K562 (cell line): Measurements from ENCODE around the gene AGPAT2. TPM values are rescaled to one million over a fixed set of nuclear protein-coding genes. Genes with fewer than 3 reads are reported as not detected.

Experiments used
- ATAC-seq: fragments of 200-7000 bp; cut with Tn5 transposase; 3 replicates; pipeline ENCODE4 v1.9.1; 2020; ENCODE audit warnings: moderate library complexity
- BruUV-seq: library from RNA; stranded (reverse); fragments of 400-500 nt; replicated peaks from 2 replicates; lab custom pipeline; 2021; lab: Mats Ljungman, UMichigan
- CTCF ChIA-PET: fragments of 300-600 bp; formaldehyde crosslinking; extraction: SDS; loops from one replicate; lab custom pipeline; 2021; ENCODE audit warnings: low intra/inter-chr PET ratio; lab: Yijun Ruan, JAX
- POLR2A ChIA-PET: fragments of 300-600, 350-650 bp; sonication (Branson Sonifier 250); formaldehyde crosslinking; extraction: SDS; loops from one replicate; lab custom pipeline; 2021; ENCODE audit warnings: antibody characterized with exemption, inconsistent platforms; lab: Yijun Ruan, JAX
- DNase-seq, 4 experiments: peaks; one replicate each; pipeline versions ENCODE4 v3.0.0 to v3.0.0-alpha.2; 2011 to 2018; ENCODE audit warnings: low spot score in 3 of 4, mixed read lengths in 3 of 4; ENCODE audit errors: extremely low read depth in 1 of 4
- FAIRE-seq: peaks from 2 replicates; lab custom pipeline; 2011; peaks lifted over from hg19 to GRCh38; lab: Jason Lieb, UNC
- H2AFZ ChIP-seq: 2 replicates; pipeline ENCODE4 v1.6.0; 2011; ENCODE audit warnings: low read depth, low read length, control low read depth, inconsistent platforms
- H3K27ac ChIP-seq: fragments of 200-600 bp; 3 replicates; pipeline ENCODE4 v1.8.0; 2011; ENCODE audit warnings: low read depth, mild to moderate bottlenecking, control low read depth, inconsistent platforms, low read length, moderate library complexity, mixed read lengths; ENCODE audit errors: extremely low read depth
- H3K27me3 ChIP-seq, 2 experiments: fragments of 300-600 bp in 1 of 2; 2 replicates in 1 of 2; 3 replicates in 1 of 2; pipeline versions ENCODE4 v1.6.0 to v1.8.0; 2011; ENCODE audit warnings: inconsistent platforms in 2 of 2, low read length in 2 of 2, mild to moderate bottlenecking in 1 of 2, mixed read lengths in 1 of 2, moderate library complexity in 1 of 2; ENCODE audit not compliant: control insufficient read depth in 2 of 2, insufficient read depth in 2 of 2
- H3K36me3 ChIP-seq: fragments of 300-600 bp; 3 replicates; pipeline ENCODE4 v1.8.0; 2011; ENCODE audit warnings: mild to moderate bottlenecking, low read length, inconsistent platforms; ENCODE audit not compliant: control insufficient read depth, insufficient read depth
- H3K4me1 ChIP-seq, 2 experiments: fragments of 200-600 bp in 1 of 2; replicated peaks in 1 of 2; 2 replicates in 1 of 2; 3 replicates in 1 of 2; pipeline versions ENCODE4 v1.5.1 to v1.8.0; 2011; ENCODE audit warnings: inconsistent platforms in 2 of 2, low read length in 2 of 2, mild to moderate bottlenecking in 1 of 2, mixed read lengths in 1 of 2, moderate library complexity in 1 of 2; ENCODE audit not compliant: control insufficient read depth in 2 of 2, insufficient read depth in 2 of 2
- H3K4me2 ChIP-seq: 2 replicates; pipeline ENCODE4 v1.6.1; 2011; ENCODE audit warnings: low read length, control low read depth, inconsistent platforms, mixed read lengths; ENCODE audit not compliant: insufficient read depth
- H3K4me3 ChIP-seq: fragments of 200-600 bp; sonication (generic), shearing (Covaris generic); 2 replicates; pipeline ENCODE4 v1.5.1; 2016; ENCODE audit warnings: control low read depth, inconsistent platforms
- H3K79me2 ChIP-seq: fragments of 200-600 bp; 3 replicates; pipeline ENCODE4 v1.8.0; 2011; ENCODE audit warnings: low read length, inconsistent platforms; ENCODE audit not compliant: control insufficient read depth, insufficient read depth
- H3K9ac ChIP-seq, 2 experiments: 2 replicates each; pipeline versions ENCODE4 v1.6.0 to v1.6.1; 2011; ENCODE audit warnings: low read depth in 2 of 2, low read length in 2 of 2, control low read depth in 1 of 2, inconsistent platforms in 1 of 2, mild to moderate bottlenecking in 1 of 2, mixed read lengths in 1 of 2; ENCODE audit not compliant: insufficient read depth in 1 of 2
- H3K9me1 ChIP-seq: one replicate; pipeline ENCODE4 v1.6.0; 2011; ENCODE audit warnings: inconsistent platforms, mild to moderate bottlenecking, low read length, moderate library complexity; ENCODE audit not compliant: control insufficient read depth, insufficient read depth
- H3K9me3 ChIP-seq: replicated peaks from 2 replicates; pipeline ENCODE4 v1.5.1; 2011; ENCODE audit warnings: low read depth, low read length, inconsistent platforms; ENCODE audit not compliant: control insufficient read depth, insufficient read depth
- H4K20me1 ChIP-seq: replicated peaks from 2 replicates; pipeline ENCODE4 v1.6.1; 2011; ENCODE audit warnings: low read length, inconsistent platforms, mixed read lengths; ENCODE audit not compliant: control insufficient read depth, insufficient read depth
- ADNP ChIP-seq: fragments of 200-800 bp; sonication (Bioruptor generic); IDR thresholded peaks from 2 replicates; pipeline ENCODE4 v1.6.1; 2016; ENCODE audit warnings: missing genetic modification characterization, missing compliant biosample characterization
- KDM1A ChIP-seq, 2 experiments: fragments of 450-650 bp; IDR thresholded peaks; 2 replicates each; pipeline ENCODE4 v1.6.1; 2016; ENCODE audit warnings: mild to moderate bottlenecking in 2 of 2
- KDM5B ChIP-seq: fragments of 200-600 bp; sonication (generic); IDR thresholded peaks from 2 replicates; pipeline ENCODE4 v1.6.1; 2012; ENCODE audit warnings: low read depth, mild to moderate bottlenecking, moderate library complexity, low read length, control low read depth, inconsistent platforms; ENCODE audit not compliant: insufficient replicate concordance
- MAZ ChIP-seq, 2 experiments: fragments of 450-650 bp in 1 of 2; sonication (generic) in 1 of 2; formaldehyde crosslinking; IDR thresholded peaks in 1 of 2; conservative IDR thresholded peaks in 1 of 2; 2 replicates each; pipeline versions ENCODE4 v1.4.0 to v1.5.0; 2020; ENCODE audit warnings: mild to moderate bottlenecking in 1 of 2, missing genetic modification reagents in 1 of 2
- NCOA1 ChIP-seq: fragments of 450-650 bp; IDR thresholded peaks from 2 replicates; pipeline ENCODE4 v1.6.1; 2016; ENCODE audit warnings: low read depth
- POLR2A ChIP-seq: fragments of 450-650 bp; conservative IDR thresholded peaks from 2 replicates; pipeline ENCODE4 v1.6.1; 2016
- PTBP1 ChIP-seq: fragments of 200-400 bp; formaldehyde crosslinking; IDR thresholded peaks from 2 replicates; pipeline ENCODE4 v1.6.1; 2017; ENCODE audit warnings: low read depth, low read length
- PURB ChIP-seq: sonication (generic); formaldehyde crosslinking; IDR thresholded peaks from 2 replicates; pipeline ENCODE4 v1.9.0; 2021; ENCODE audit warnings: low read depth, mild to moderate bottlenecking, missing genetic modification reagents
- RUNX1 ChIP-seq: sonication (generic); IDR thresholded peaks from 2 replicates; pipeline ENCODE4 v1.6.1; 2016; ENCODE audit warnings: antibody characterized with exemption, low read depth
- SMARCA4 ChIP-seq: fragments of 450-650 bp; IDR thresholded peaks from 2 replicates; pipeline ENCODE4 v1.6.1; 2016
- SUPT5H ChIP-seq: fragments of 450-650 bp; IDR thresholded peaks from 2 replicates; pipeline ENCODE4 v1.6.1; 2016
- TCF3 ChIP-seq: sonication (generic); formaldehyde crosslinking; IDR thresholded peaks from 2 replicates; pipeline ENCODE4 v1.4.0; 2020; ENCODE audit warnings: mild to moderate bottlenecking, missing genetic modification reagents
- ZBTB33 ChIP-seq: sonication (generic); formaldehyde crosslinking; IDR thresholded peaks from 2 replicates; pipeline ENCODE4 v1.8.1; 2023; ENCODE audit warnings: mild to moderate bottlenecking, missing genetic modification reagents
- ZNF24 ChIP-seq: fragments of 450-650 bp; IDR thresholded peaks from 2 replicates; pipeline ENCODE4 v1.6.1; 2016
- WGBS: fragments of 100-300 bp; shearing (Covaris generic); methylation state at CpG from one replicate; pipeline ENCODE4 v1.1.6; 2016; ENCODE audit warnings: low coverage, mixed read lengths; ENCODE audit not compliant: insufficient coverage; ENCODE audit errors: missing lambda C conversion rate; 5-methylcytosine and 5-hydroxymethylcytosine counted together
- in situ Hi-C: fragments of 300-500 bp; cut with MboI; formaldehyde crosslinking; loops from 4 replicates; pipeline ENCODE4 v1.15.0; 2018; ENCODE audit warnings: inconsistent platforms, mixed read lengths
- intact Hi-C: fragments of 100-400 bp; cut with micrococcal nuclease; formaldehyde crosslinking; loops from 2 replicates; pipeline ENCODE4 v1.14.2; 2022
- polyA plus RNA-seq, 8 experiments: library from polyadenylated mRNA; depleted of rRNA in 4 of 8; stranded (reverse) in 5 of 8; unstranded in 3 of 8; fragments of >200 nt; fragmentation: Nextera tagmentation in 2 of 8; fragmentation: Illumina TruSeq in 1 of 8; extraction: Ambion mirVana in 2 of 8; extraction: Trizol in 1 of 8; gene quantifications; 2 replicates each; pipeline versions ENCODE4 v1.2.1 to v1.2.3, GENCODE V29; 2011 to 2014; ENCODE audit warnings: inconsistent platforms in 1 of 8, missing spikeins in 1 of 8
- total RNA-seq, 7 experiments: library from RNA; depleted of rRNA in 6 of 7; stranded (reverse); fragments of >200 nt in 6 of 7; fragmentation: Illumina TruSeq in 2 of 7; extraction: Trizol in 2 of 7; gene quantifications; 2 replicates each; pipeline versions ENCODE4 v1.2.1 to v1.2.3, GENCODE V29; 2011 to 2021; ENCODE audit warnings: low replicate concordance in 1 of 7

AGPAT2 gene
- total and polyA plus RNA-seq, 9 of the 15 experiments (the other 6 are each of a cell fraction or from before 2014, with no cell fraction given): 0.13 to 54.5 (median 23.9) TPM

- in situ Hi-C loops (no loop called here), intact Hi-C loops (no loop called here)
- 67% methylated on average over 11 of the region's 11 CpGs for WGBS
- no TSS peak for BruUV-seq
- Histone ChIP-seq H3K79me2 (peaks cover 25% of the 10 kb centered on the region), H4K20me1 (peaks cover 37% of the 10 kb centered on the region), H3K4me1 (peaks cover 5 to 88% of the 10 kb centered on the region in 2 experiments; a peak in 4 of 5 replicates), H3K4me2 (no peak overlapping the region), H3K9me3 (no peaks in the 10 kb centered on the region), H3K27me3 (no peaks in the 10 kb centered on the region), H3K27ac (no peak overlapping the region), H3K9ac (no peak overlapping the region; a peak in 1 of 4 replicates), H3K9me1 (no peaks in the 10 kb centered on the region), H3K4me3 (no peak overlapping the region), H2AFZ (no peak overlapping the region), H3K36me3 (peaks cover 53% of the 10 kb centered on the region)
- ATAC-seq (no peak; the same call in 2 of the 3 replicates), DNase-seq (no peak), FAIRE-seq (no peak)
- TF ChIP-seq MAZ (CRISPR knock-in tag; conservative IDR thresholded peaks at IDR 0.05 in 1 of 2, IDR thresholded peaks at IDR 0.05 in 1 of 2) (no peak), KDM5B (peak; percentile 11), KDM1A (IDR thresholded peaks at IDR 0.05) (no peak)
- CTCF ChIA-PET: no interaction called here
- POLR2A ChIA-PET: interaction anchor here (0.5 to 1.7 kb wide), 8 partner anchors 9 to 66 kb away, joined by 3 to 5 read pairs (median 3); no protein-coding TSS in a partner anchor
Measured at GRCh38 chr9:136720898-136721338, 33.7 kb upstream of the AGPAT2 start.

GRCh38 chr9:136720251-136720897 is 33.1 kb upstream of the AGPAT2 start:
- Histone ChIP-seq H2AFZ (no peak overlapping the region), H3K9ac (peak overlapping the region in 1 of 2 experiments; percentile 26; a peak in 1 of 4 replicates), H3K36me3 (peaks cover 48% of the 10 kb centered on the region; the same call in 2 of the 3 replicates), H4K20me1 (peaks cover 32% of the 10 kb centered on the region), H3K4me3 (no peak overlapping the region), H3K79me2 (peaks cover 19% of the 10 kb centered on the region), H3K27me3 (no peaks in the 10 kb centered on the region), H3K27ac (no peak overlapping the region), H3K4me1 (peaks cover 0 to 82% of the 10 kb centered on the region in 2 experiments; a peak in 4 of 5 replicates), H3K9me3 (no peaks in the 10 kb centered on the region), H3K9me1 (no peaks in the 10 kb centered on the region), H3K4me2 (no peak overlapping the region)
- ATAC-seq (peak; percentile 10), DNase-seq (peak in 1 of 4 experiments; percentile 51), FAIRE-seq (no peak)
- ChIA-PET CTCF (no interaction called here), POLR2A (interaction anchor here (0.5 to 1.7 kb wide), 7 partner anchors 9 to 45 kb away, joined by 3 to 5 read pairs (median 3); no protein-coding TSS in a partner anchor)
- no TSS peak for BruUV-seq
- 37% methylated on average over 14 of the region's 20 CpGs for WGBS
- intact Hi-C loops (no loop called here), in situ Hi-C loops (no loop called here)
- no peak for TF ChIP-seq TCF3 (CRISPR knock-in tag)
- no peak for TF ChIP-seq PURB
- peak; percentile 43; the same call in 1 of the 2 replicates for TF ChIP-seq ZBTB33 (CRISPR knock-in tag)
- TF ChIP-seq RUNX1: no peak
- TF ChIP-seq ZNF24: no peak
- TF ChIP-seq SMARCA4: no peak
- TF ChIP-seq PTBP1: 0 out of 2 replicates have a peak, but pooled peaks have one; percentile 19
- TF ChIP-seq ADNP (tag): no peak
- TF ChIP-seq NCOA1: no peak
- 0 out of 2 replicates have a peak, but pooled peaks have one; percentile 16 for TF ChIP-seq POLR2A
- 0 out of 2 replicates have a peak, but pooled peaks have one; percentile 13 for TF ChIP-seq SUPT5H
